WTC11 (cell line): ENCODE results near the gene TMEM79. TPM values are rescaled to one million over a fixed set of nuclear protein-coding genes. Genes with fewer than 3 reads are reported as not detected.

Source experiments
- ATAC-seq: fragments of 200-7000 bp; cut with Tn5 transposase; 2 replicates; pipeline ENCODE4 v1.10.0; 2021; ENCODE audit warnings: mild to moderate bottlenecking, moderate library complexity
- CTCF ChIA-PET: fragments of 300-600 bp; sonication (Branson Sonifier 250); formaldehyde crosslinking; loops from one replicate; lab custom pipeline; 2021; ENCODE audit warnings: antibody characterized with exemption; lab: Charles Lee
- POLR2A ChIA-PET: fragments of 350-600 bp; sonication (Branson Sonifier 250); formaldehyde crosslinking; loops from one replicate; lab custom pipeline; 2021; ENCODE audit warnings: antibody characterized with exemption; lab: Charles Lee
- DNase-seq: peaks from one replicate; pipeline ENCODE4 v3.0.0; 2021; ENCODE audit warnings: low spot score
- H3K27ac Mint-ChIP-seq: 2 replicates; pipeline ENCODE4 v1.8.0; 2021; ENCODE audit warnings: mixed read lengths
- H3K27me3 Mint-ChIP-seq: 2 replicates; pipeline ENCODE4 v1.8.0; 2021; ENCODE audit warnings: low read depth, mild to moderate bottlenecking, moderate library complexity, mixed read lengths
- H3K36me3 Mint-ChIP-seq: 2 replicates; pipeline ENCODE4 v1.8.0; 2021; ENCODE audit warnings: mixed read lengths
- H3K4me1 Mint-ChIP-seq: 2 replicates; pipeline ENCODE4 v1.8.0; 2022; ENCODE audit warnings: mixed read lengths
- H3K4me3 Mint-ChIP-seq: 2 replicates; pipeline ENCODE4 v1.8.0; 2021; ENCODE audit warnings: mild to moderate bottlenecking, moderate library complexity, mixed read lengths
- H3K9me3 Mint-ChIP-seq: 2 replicates; pipeline ENCODE4 v1.8.0; 2021; ENCODE audit warnings: mixed read lengths
- CREB1 ChIP-seq: sonication (generic); formaldehyde crosslinking; IDR thresholded peaks from 2 replicates; pipeline ENCODE4 v1.8.0; 2023; ENCODE audit warnings: mild to moderate bottlenecking, missing genetic modification reagents
- NFYB ChIP-seq: sonication (generic); formaldehyde crosslinking; conservative IDR thresholded peaks from 2 replicates; pipeline ENCODE4 v1.8.0; 2022; ENCODE audit warnings: low read depth, missing genetic modification reagents
- RORB ChIP-seq: fragments of 250-450 bp; sonication (Bioruptor Pico); IDR thresholded peaks from 2 replicates; pipeline ENCODE4 v1.9.0; 2021; ENCODE audit warnings: mild to moderate bottlenecking
- SMAD3 ChIP-seq: sonication (generic); formaldehyde crosslinking; IDR thresholded peaks from 2 replicates; pipeline ENCODE4 v1.8.0; 2022; ENCODE audit warnings: missing genetic modification reagents, mild to moderate bottlenecking, borderline replicate concordance
- SOX15 ChIP-seq: fragments of 250-450 bp; sonication (Bioruptor Pico); IDR thresholded peaks from 2 replicates; pipeline ENCODE4 v1.9.0; 2021; ENCODE audit warnings: mild to moderate bottlenecking
- SP1 ChIP-seq: sonication (generic); formaldehyde crosslinking; conservative IDR thresholded peaks from 2 replicates; pipeline ENCODE4 v1.8.1; 2022; ENCODE audit warnings: missing genetic modification reagents
- TEAD4 ChIP-seq: sonication (generic); formaldehyde crosslinking; IDR thresholded peaks from 2 replicates; pipeline ENCODE4 v1.8.0; 2022; ENCODE audit warnings: mild to moderate bottlenecking, missing genetic modification reagents
- total RNA-seq: library from RNA; stranded (reverse); gene quantifications from 3 replicates; pipeline ENCODE4 v1.2.3, GENCODE V29; 2021
- TF ChIP-seq, protein P1 (sequence below): sonication (generic); formaldehyde crosslinking; IDR thresholded peaks from 2 replicates; pipeline ENCODE4 v1.8.0; 2023; ENCODE audit warnings: missing genetic modification reagents, mild to moderate bottlenecking, borderline replicate concordance
- TF ChIP-seq, protein P2 (sequence below): sonication (generic); formaldehyde crosslinking; IDR thresholded peaks from 2 replicates; pipeline ENCODE4 v1.8.1; 2023; ENCODE audit warnings: mild to moderate bottlenecking, missing genetic modification reagents, moderate library complexity
- TF ChIP-seq, protein P3 (sequence below): sonication (generic); formaldehyde crosslinking; IDR thresholded peaks from 2 replicates; pipeline ENCODE4 v1.8.1; 2022; ENCODE audit warnings: mild to moderate bottlenecking, moderate library complexity, missing genetic modification reagents
- TF ChIP-seq, protein P4 (sequence below): sonication (generic); formaldehyde crosslinking; IDR thresholded peaks from 2 replicates; pipeline ENCODE4 v1.8.0; 2023; ENCODE audit warnings: missing genetic modification reagents
- TF ChIP-seq, protein P5 (sequence below): sonication (generic); formaldehyde crosslinking; IDR thresholded peaks from 2 replicates; pipeline ENCODE4 v1.8.1; 2022; ENCODE audit warnings: missing genetic modification reagents, borderline replicate concordance
- TF ChIP-seq, protein P6 (sequence below): fragments of 250-450 bp; sonication (Bioruptor Pico); conservative IDR thresholded peaks from 2 replicates; pipeline ENCODE4 v1.9.0; 2021; ENCODE audit warnings: mild to moderate bottlenecking

Gene TMEM79
- total RNA-seq, 1 experiment from 2014 or later: 2.2 TPM

DNA sequence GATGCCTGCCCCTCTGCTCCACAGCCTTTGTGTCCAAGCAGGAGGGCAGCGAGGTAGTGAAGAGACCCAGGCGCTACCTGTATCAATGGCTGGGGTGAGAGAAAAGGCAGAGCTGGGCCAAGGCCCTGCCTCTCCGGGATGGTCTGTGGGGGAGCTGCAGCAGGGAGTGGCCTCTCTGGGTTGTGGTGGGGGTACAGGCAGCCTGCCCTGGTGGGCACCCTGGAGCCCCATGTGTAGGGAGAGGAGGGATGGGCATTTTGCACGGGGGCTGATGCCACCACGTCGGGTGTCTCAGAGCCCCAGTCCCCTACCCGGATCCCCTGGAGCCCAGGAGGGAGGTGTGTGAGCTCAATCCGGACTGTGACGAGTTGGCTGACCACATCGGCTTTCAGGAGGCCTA is 41.4 kb upstream of the TMEM79 start:
- no peak for DNase-seq
- H3K4me1 Mint-ChIP-seq: peaks cover 21% of the 10 kb centered on the region
- peaks cover 4% of the 10 kb centered on the region for H3K27me3 Mint-ChIP-seq
- ATAC-seq: no peak
- no peak overlapping the region for H3K27ac Mint-ChIP-seq
- peaks cover 13% of the 10 kb centered on the region for H3K36me3 Mint-ChIP-seq
- ChIA-PET CTCF (interaction anchor here (3.9 kb wide), 1 partner anchor 101 kb away, joined by 20 read pairs; no protein-coding TSS in a partner anchor), POLR2A (interaction anchor here (0.6 kb wide), 1 partner anchor 36 kb away, joined by 6 read pairs; no protein-coding TSS in a partner anchor)
- TF ChIP-seq, protein P1, sequence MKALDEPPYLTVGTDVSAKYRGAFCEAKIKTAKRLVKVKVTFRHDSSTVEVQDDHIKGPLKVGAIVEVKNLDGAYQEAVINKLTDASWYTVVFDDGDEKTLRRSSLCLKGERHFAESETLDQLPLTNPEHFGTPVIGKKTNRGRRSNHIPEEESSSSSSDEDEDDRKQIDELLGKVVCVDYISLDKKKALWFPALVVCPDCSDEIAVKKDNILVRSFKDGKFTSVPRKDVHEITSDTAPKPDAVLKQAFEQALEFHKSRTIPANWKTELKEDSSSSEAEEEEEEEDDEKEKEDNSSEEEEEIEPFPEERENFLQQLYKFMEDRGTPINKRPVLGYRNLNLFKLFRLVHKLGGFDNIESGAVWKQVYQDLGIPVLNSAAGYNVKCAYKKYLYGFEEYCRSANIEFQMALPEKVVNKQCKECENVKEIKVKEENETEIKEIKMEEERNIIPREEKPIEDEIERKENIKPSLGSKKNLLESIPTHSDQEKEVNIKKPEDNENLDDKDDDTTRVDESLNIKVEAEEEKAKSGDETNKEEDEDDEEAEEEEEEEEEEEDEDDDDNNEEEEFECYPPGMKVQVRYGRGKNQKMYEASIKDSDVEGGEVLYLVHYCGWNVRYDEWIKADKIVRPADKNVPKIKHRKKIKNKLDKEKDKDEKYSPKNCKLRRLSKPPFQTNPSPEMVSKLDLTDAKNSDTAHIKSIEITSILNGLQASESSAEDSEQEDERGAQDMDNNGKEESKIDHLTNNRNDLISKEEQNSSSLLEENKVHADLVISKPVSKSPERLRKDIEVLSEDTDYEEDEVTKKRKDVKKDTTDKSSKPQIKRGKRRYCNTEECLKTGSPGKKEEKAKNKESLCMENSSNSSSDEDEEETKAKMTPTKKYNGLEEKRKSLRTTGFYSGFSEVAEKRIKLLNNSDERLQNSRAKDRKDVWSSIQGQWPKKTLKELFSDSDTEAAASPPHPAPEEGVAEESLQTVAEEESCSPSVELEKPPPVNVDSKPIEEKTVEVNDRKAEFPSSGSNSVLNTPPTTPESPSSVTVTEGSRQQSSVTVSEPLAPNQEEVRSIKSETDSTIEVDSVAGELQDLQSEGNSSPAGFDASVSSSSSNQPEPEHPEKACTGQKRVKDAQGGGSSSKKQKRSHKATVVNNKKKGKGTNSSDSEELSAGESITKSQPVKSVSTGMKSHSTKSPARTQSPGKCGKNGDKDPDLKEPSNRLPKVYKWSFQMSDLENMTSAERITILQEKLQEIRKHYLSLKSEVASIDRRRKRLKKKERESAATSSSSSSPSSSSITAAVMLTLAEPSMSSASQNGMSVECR (CRISPR knock-in tag): no peak
- TF ChIP-seq, protein P2, sequence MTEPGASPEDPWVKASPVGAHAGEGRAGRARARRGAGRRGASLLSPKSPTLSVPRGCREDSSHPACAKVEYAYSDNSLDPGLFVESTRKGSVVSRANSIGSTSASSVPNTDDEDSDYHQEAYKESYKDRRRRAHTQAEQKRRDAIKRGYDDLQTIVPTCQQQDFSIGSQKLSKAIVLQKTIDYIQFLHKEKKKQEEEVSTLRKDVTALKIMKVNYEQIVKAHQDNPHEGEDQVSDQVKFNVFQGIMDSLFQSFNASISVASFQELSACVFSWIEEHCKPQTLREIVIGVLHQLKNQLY (CRISPR knock-in tag): no peak
- TF ChIP-seq, protein P3, sequence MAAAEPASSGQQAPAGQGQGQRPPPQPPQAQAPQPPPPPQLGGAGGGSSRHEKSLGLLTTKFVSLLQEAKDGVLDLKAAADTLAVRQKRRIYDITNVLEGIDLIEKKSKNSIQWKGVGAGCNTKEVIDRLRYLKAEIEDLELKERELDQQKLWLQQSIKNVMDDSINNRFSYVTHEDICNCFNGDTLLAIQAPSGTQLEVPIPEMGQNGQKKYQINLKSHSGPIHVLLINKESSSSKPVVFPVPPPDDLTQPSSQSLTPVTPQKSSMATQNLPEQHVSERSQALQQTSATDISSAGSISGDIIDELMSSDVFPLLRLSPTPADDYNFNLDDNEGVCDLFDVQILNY (CRISPR knock-in tag): no peak
- no peaks in the 10 kb centered on the region for H3K9me3 Mint-ChIP-seq
- no peak overlapping the region for H3K4me3 Mint-ChIP-seq

DNA sequence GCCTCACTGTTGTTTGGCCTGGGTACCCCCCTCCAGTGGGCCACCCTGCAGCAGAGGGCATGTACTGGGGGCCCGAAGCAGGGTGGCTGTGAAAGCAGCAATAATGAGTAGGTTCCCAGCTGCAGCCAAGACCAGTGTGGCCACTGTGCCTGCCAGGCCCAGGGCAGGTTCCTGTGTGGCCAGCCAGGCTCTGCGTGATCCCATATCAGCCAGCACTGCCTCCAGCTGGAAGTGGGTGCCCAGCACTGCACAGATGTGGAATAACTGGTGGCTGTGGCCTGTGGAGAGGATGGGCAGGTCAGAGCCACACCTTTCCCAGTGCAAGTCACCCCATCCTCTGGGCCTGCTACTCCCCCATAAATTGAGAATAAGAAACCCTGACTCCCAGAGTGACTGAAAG is 40.0 kb upstream of the TMEM79 start:
- Mint-ChIP-seq H3K36me3 (peaks cover 4% of the 10 kb centered on the region; the same call in 1 of the 2 replicates), H3K27ac (no peak overlapping the region), H3K4me1 (peaks cover 22% of the 10 kb centered on the region)
- no peak for ATAC-seq
- TF ChIP-seq RORB (CRISPR knock-in tag) (no peak), NFYB (CRISPR knock-in tag) (no peak), SP1 (CRISPR knock-in tag) (no peak), SMAD3 (CRISPR knock-in tag) (no peak), TEAD4 (CRISPR knock-in tag) (no peak), SOX15 (CRISPR knock-in tag) (no peak), CREB1 (no peak)
- TF ChIP-seq, protein P4, sequence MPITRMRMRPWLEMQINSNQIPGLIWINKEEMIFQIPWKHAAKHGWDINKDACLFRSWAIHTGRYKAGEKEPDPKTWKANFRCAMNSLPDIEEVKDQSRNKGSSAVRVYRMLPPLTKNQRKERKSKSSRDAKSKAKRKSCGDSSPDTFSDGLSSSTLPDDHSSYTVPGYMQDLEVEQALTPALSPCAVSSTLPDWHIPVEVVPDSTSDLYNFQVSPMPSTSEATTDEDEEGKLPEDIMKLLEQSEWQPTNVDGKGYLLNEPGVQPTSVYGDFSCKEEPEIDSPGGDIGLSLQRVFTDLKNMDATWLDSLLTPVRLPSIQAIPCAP (CRISPR knock-in tag): no peak
- TF ChIP-seq, protein P5, sequence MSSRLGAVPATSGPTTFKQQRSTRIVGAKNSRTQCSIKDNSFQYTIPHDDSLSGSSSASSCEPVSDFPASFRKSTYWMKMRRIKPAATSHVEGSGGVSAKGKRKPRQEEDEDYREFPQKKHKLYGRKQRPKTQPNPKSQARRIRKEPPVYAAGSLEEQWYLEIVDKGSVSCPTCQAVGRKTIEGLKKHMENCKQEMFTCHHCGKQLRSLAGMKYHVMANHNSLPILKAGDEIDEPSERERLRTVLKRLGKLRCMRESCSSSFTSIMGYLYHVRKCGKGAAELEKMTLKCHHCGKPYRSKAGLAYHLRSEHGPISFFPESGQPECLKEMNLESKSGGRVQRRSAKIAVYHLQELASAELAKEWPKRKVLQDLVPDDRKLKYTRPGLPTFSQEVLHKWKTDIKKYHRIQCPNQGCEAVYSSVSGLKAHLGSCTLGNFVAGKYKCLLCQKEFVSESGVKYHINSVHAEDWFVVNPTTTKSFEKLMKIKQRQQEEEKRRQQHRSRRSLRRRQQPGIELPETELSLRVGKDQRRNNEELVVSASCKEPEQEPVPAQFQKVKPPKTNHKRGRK (CRISPR knock-in tag): no peak
- TF ChIP-seq, protein P6, sequence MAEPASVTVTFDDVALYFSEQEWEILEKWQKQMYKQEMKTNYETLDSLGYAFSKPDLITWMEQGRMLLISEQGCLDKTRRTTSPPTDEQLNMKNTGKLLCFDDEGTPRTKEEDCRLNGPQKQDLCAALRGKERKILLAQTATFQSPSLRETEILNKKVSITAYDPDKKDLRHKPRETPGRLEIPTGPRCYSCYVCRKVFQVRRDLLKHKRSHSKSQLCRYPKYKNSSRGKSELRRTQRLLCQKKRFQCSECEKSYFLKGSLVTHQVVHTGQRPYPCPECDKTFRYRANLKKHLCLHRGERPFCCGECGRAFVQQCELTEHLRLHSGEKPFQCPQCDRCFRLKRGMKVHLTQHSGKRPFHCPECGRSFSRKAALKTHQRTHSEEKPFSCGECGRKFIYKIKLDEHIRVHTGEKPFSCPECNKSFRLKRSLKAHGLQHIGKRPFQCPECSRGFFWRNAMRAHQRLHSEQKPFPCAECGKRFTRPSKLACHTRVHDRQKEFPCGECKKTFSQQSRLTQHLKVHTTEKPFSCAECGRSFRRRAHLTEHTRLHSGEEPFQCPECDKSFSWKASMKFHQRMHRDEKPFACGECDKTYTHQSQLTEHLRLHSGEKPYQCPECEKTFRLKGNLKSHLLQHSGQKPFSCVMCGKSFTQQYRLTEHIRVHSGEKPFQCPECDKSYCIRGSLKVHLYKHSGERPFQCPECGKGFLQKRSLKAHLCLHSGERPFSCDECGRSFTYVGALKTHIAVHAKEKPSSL: no peak
- TF ChIP-seq, all 79 proteins: peak for 0
- no peaks in the 10 kb centered on the region for H3K9me3 Mint-ChIP-seq
- POLR2A ChIA-PET: no interaction called here
- H3K4me3 Mint-ChIP-seq: no peak overlapping the region
- DNase-seq: no peak
- CTCF ChIA-PET: interaction anchor here (0.8 to 3.9 kb wide), 4 partner anchors 16 to 107 kb away, joined by 3 to 20 read pairs (median 4); no protein-coding TSS in a partner anchor
- H3K27me3 Mint-ChIP-seq: peaks cover 4% of the 10 kb centered on the region
